Hepatocyte (in vitro differentiated cells): ENCODE results near the gene ZNF143. TPM values are rescaled to one million over a fixed set of nuclear protein-coding genes. Genes with fewer than 3 reads are reported as not detected.

Experiments used
- DNase-seq: peaks from one replicate; pipeline ENCODE4 v3.0.0-alpha.2; 2016; ENCODE audit warnings: low spot score
- H2AFZ ChIP-seq: fragments of 200-600 bp; sonication (generic); 2 replicates; pipeline ENCODE4 v1.6.0; 2016; ENCODE audit warnings: antibody characterized with exemption, mild to moderate bottlenecking
- H3K27ac ChIP-seq: fragments of 200-600 bp; sonication (generic); 2 replicates; pipeline ENCODE4 v1.5.1; 2016; ENCODE audit warnings: mild to moderate bottlenecking
- H3K27me3 ChIP-seq: fragments of 200-600 bp; sonication (generic); 2 replicates; pipeline ENCODE4 v1.6.1; 2016
- H3K36me3 ChIP-seq: fragments of 200-600 bp; sonication (generic); replicated peaks from 2 replicates; pipeline ENCODE4 v1.5.1; 2016; ENCODE audit warnings: low read depth; ENCODE audit not compliant: insufficient read depth
- H3K4me1 ChIP-seq: fragments of 200-600 bp; sonication (generic); 2 replicates; pipeline ENCODE4 v1.5.1; 2016; ENCODE audit warnings: mild to moderate bottlenecking, moderate library complexity; ENCODE audit not compliant: insufficient read depth
- H3K4me2 ChIP-seq: fragments of 200-600 bp; sonication (generic); 2 replicates; pipeline ENCODE4 v1.6.0; 2016
- H3K4me3 ChIP-seq: fragments of 200-600 bp; sonication (generic); 2 replicates; pipeline ENCODE4 v1.5.1; 2016; ENCODE audit warnings: mild to moderate bottlenecking
- H3K79me2 ChIP-seq: fragments of 200-600 bp; sonication (generic); 2 replicates; pipeline ENCODE4 v1.6.0; 2017; ENCODE audit warnings: mild to moderate bottlenecking
- H3K9me2 ChIP-seq: fragments of 200-600 bp; sonication (generic); replicated peaks from 2 replicates; pipeline ENCODE4 v1.6.0; 2017; ENCODE audit warnings: mild to moderate bottlenecking; ENCODE audit not compliant: insufficient read depth
- H3K9me3 ChIP-seq: fragments of 200-600 bp; sonication (generic); 2 replicates; pipeline ENCODE4 v1.5.1; 2016; ENCODE audit warnings: low read depth, mild to moderate bottlenecking
- H4K20me1 ChIP-seq: fragments of 200-600 bp; sonication (generic); 2 replicates; pipeline ENCODE4 v1.6.0; 2016; ENCODE audit warnings: mild to moderate bottlenecking; ENCODE audit not compliant: insufficient read depth, poor library complexity, severe bottlenecking
- EZH2 ChIP-seq: fragments of 200-600 bp; sonication (generic); IDR thresholded peaks from 2 replicates; pipeline ENCODE4 v1.6.1; 2016; ENCODE audit warnings: antibody characterized with exemption, mild to moderate bottlenecking, borderline replicate concordance
- EZH2phosphoT487 ChIP-seq: fragments of 200-600 bp; sonication (generic); IDR thresholded peaks from one replicate; pipeline ENCODE4 v1.6.1; 2018; ENCODE audit warnings: antibody characterized with exemption, mild to moderate bottlenecking, low read depth, moderate library complexity; ENCODE audit not compliant: unreplicated experiment, severe bottlenecking
- WGBS: methylation state at CpG from one replicate; pipeline ENCODE4 v1.1.6; 2016; ENCODE audit warnings: low lambda C conversion rate; ENCODE audit errors: missing lambda C conversion rate; 5-methylcytosine and 5-hydroxymethylcytosine counted together
- polyA plus RNA-seq: library from polyadenylated mRNA; unstranded; fragments of >200 nt; fragmentation: Nextera tagmentation; extraction: Ambion mirVana; gene quantifications from 2 replicates; pipeline ENCODE4 v1.2.1, GENCODE V29; 2016
- total RNA-seq: library from RNA; depleted of rRNA; stranded (reverse); fragments of >200 nt; gene quantifications from 2 replicates; pipeline ENCODE4 v1.2.3, GENCODE V29; 2014
- TF ChIP-seq, protein P1 (sequence below): fragments of 200-600 bp; sonication (generic); IDR thresholded peaks from 2 replicates; pipeline ENCODE4 v1.5.1; 2016; ENCODE audit warnings: antibody characterized with exemption, mild to moderate bottlenecking; ENCODE audit not compliant: poor library complexity

The ZNF143 gene
- total and polyA plus RNA-seq, 2 experiments from 2014 or later: 20.9 to 36.1 TPM

DNA sequence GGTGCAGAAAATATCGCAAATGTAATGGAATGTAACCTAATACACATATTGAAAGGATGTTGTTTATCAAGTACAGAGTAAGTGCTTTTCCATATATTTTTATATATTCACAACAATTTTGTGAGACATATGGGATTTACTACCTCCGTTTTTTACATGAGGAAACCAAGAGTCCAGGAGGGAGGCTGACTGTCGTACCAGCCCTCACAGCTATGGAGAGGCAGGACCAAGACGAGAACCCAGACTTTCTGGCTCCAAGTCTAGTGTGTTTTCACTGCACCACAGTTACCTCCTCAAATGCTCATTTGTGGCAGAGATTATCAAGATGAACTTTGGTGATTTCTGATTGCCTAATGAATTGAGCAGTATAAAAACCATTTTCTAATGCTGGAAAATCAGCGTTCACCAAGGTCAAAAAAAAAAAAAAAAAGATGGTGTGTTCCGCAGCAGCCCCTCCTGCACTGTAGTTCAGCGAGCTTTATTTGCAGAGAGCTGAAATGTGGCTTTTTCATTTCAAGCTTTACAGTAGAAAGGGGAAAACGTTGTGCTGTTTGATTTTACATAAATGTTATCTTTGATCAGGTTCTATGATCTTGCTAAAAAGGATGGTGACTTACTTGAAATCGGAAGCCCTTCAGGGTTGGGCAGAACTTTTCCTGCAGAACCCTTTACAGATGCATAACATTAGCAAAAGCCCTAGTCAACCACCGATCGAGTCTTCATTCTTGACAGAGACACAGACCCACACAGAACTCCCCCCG, 67.9 kb downstream of the ZNF143 start:
- peaks cover 46% of the 10 kb centered on the region for H3K4me1 ChIP-seq
- H2AFZ ChIP-seq: no peak overlapping the region
- H3K4me2 ChIP-seq: peak overlapping the region; percentile 30
- no peaks in the 10 kb centered on the region for H3K27me3 ChIP-seq
- no peaks in the 10 kb centered on the region for H4K20me1 ChIP-seq
- no peaks in the 10 kb centered on the region for H3K79me2 ChIP-seq
- no peaks in the 10 kb centered on the region for H3K9me3 ChIP-seq
- peak overlapping the region; percentile 86 for H3K27ac ChIP-seq
- H3K9me2 ChIP-seq: no peaks in the 10 kb centered on the region
- H3K4me3 ChIP-seq: no peak overlapping the region
- no peak for DNase-seq
- 65% methylated on average over 12 of the region's 12 CpGs for WGBS
- TF ChIP-seq EZH2phosphoT487: no peak
- TF ChIP-seq, protein P1, sequence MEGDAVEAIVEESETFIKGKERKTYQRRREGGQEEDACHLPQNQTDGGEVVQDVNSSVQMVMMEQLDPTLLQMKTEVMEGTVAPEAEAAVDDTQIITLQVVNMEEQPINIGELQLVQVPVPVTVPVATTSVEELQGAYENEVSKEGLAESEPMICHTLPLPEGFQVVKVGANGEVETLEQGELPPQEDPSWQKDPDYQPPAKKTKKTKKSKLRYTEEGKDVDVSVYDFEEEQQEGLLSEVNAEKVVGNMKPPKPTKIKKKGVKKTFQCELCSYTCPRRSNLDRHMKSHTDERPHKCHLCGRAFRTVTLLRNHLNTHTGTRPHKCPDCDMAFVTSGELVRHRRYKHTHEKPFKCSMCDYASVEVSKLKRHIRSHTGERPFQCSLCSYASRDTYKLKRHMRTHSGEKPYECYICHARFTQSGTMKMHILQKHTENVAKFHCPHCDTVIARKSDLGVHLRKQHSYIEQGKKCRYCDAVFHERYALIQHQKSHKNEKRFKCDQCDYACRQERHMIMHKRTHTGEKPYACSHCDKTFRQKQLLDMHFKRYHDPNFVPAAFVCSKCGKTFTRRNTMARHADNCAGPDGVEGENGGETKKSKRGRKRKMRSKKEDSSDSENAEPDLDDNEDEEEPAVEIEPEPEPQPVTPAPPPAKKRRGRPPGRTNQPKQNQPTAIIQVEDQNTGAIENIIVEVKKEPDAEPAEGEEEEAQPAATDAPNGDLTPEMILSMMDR: no peak
- TF ChIP-seq EZH2: no peak
- H3K36me3 ChIP-seq: no peaks in the 10 kb centered on the region

DNA sequence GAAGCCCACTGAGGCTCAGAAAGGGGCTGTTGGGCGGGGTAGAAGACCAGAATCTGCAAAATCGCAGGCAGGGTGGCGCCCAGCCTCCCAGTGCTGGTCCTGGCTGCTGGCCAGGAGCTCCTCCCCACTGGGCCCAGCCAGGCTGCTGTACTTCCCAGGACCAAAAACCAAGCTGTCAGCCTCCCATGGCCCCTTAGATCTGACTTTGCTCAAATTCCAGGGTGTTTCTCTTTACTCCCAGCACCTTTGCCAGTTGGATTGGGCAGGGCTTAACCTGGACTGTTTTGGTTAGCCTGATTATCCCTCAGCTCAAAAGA, 68.5 kb downstream of the ZNF143 start:
- WGBS: 69% methylated on average over 3 of the region's 3 CpGs
- no peak for DNase-seq
- H3K27ac ChIP-seq: peak overlapping the region; percentile 86
- TF ChIP-seq EZH2: no peak
- TF ChIP-seq EZH2phosphoT487: no peak
- TF ChIP-seq, protein P1: no peak
- H3K9me2 ChIP-seq: no peaks in the 10 kb centered on the region
- peaks cover 48% of the 10 kb centered on the region for H3K4me1 ChIP-seq
- H3K4me3 ChIP-seq: no peak overlapping the region
- H3K27me3 ChIP-seq: no peaks in the 10 kb centered on the region
- peak overlapping the region; percentile 30 for H3K4me2 ChIP-seq
- no peaks in the 10 kb centered on the region for H3K36me3 ChIP-seq
- no peaks in the 10 kb centered on the region for H4K20me1 ChIP-seq
- H3K79me2 ChIP-seq: no peaks in the 10 kb centered on the region
- no peaks in the 10 kb centered on the region for H3K9me3 ChIP-seq
- peak overlapping the region; percentile 19 for H2AFZ ChIP-seq

DNA sequence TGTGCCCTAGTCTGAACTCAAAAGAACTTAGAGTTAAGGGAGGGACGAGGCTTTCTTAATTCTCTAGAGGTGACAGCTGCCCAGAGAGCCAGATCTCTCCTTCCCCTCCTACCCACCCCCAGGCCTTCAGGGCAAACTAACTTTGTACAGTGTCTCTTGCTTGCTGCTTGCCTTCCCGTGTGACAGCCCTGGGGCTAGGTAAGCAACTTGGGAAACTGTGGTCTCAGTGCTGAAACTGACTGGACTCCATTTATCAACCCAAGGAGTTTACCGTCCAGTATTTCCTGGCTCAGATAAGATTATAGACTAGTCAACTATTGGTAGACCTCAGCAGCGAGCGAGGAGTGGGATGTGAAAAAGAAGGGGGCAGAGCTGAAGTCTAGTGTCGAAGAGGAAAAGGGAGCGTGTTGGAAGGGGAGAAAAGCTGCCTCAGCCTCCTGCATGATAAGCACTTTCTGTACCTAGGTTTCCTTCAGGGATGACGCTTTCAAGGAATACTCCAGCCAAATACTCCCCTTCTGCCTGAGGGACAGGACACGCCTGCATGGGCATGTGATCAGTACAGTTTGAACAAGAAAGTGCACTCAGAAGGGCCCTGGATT, 69.3 kb downstream of the ZNF143 start:
- 33% methylated on average over 9 of the region's 9 CpGs for WGBS
- Histone ChIP-seq H3K9me2 (no peaks in the 10 kb centered on the region), H3K4me1 (peaks cover 44% of the 10 kb centered on the region), H3K27ac (peak overlapping the region; percentile 86), H3K4me2 (peak overlapping the region; percentile 30), H3K4me3 (no peak overlapping the region), H2AFZ (peak overlapping the region; percentile 33), H3K9me3 (no peaks in the 10 kb centered on the region), H3K27me3 (no peaks in the 10 kb centered on the region), H3K79me2 (no peaks in the 10 kb centered on the region), H4K20me1 (no peaks in the 10 kb centered on the region), H3K36me3 (no peaks in the 10 kb centered on the region)
- TF ChIP-seq EZH2phosphoT487 (no peak), EZH2 (no peak)
- TF ChIP-seq, protein P1: no peak
- DNase-seq: no peak
